ENCODE data around the gene MARCHF2.

DNA sequence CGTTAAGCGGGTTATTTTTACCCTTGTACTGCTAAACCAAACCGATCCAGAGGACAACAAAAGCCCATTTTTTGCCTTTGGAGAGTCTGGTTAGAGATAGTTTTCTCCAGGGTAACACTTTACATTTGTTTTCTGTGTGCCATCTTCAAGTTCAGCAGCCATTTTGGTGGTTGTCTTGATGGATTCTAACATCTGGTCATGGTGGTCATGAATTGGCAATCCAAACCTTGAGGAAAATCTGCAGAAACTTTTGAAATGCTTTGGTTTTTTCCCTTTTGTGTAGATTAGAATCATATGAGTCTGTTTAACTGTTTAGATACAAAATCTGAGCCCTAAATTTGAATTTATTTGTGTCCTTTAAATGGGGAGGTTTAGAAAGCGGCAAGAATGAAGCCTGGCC is 48.3 kb downstream of the MARCHF2 start:
- TF ChIP-seq, protein P1, sequence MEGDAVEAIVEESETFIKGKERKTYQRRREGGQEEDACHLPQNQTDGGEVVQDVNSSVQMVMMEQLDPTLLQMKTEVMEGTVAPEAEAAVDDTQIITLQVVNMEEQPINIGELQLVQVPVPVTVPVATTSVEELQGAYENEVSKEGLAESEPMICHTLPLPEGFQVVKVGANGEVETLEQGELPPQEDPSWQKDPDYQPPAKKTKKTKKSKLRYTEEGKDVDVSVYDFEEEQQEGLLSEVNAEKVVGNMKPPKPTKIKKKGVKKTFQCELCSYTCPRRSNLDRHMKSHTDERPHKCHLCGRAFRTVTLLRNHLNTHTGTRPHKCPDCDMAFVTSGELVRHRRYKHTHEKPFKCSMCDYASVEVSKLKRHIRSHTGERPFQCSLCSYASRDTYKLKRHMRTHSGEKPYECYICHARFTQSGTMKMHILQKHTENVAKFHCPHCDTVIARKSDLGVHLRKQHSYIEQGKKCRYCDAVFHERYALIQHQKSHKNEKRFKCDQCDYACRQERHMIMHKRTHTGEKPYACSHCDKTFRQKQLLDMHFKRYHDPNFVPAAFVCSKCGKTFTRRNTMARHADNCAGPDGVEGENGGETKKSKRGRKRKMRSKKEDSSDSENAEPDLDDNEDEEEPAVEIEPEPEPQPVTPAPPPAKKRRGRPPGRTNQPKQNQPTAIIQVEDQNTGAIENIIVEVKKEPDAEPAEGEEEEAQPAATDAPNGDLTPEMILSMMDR (IDR thresholded peaks at IDR 0.05), result no peak
- TF ChIP-seq POLR2AphosphoS5 (IDR thresholded peaks at IDR 0.05), result no peak
- no peak for TF ChIP-seq POLR2A (IDR thresholded peaks at IDR 0.05)

All from transverse colon (tissue), 4 donors.